Measurements from ENCODE around the gene PREX1.

The PREX1 gene

DNA sequence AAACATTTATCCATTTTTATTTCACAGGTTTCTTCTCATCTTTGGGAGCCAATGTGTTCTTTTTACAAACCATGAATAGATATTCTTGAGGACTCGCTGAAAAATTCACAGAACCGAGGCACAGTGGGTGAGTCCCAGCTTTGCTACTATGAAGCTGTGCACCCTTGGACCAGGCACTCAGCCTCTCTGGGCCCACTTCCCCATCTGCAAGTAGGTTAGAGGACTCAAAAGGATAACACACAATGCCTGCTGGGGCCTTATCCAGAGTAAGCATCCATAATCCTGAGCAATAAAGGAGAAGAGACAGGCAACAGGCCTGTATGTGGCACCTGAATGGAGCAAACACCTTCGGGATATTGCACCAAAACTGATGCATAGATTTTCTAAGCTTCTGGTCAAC lies 153.3 kb downstream of the PREX1 start:
- no peak for DNase-seq

DNA sequence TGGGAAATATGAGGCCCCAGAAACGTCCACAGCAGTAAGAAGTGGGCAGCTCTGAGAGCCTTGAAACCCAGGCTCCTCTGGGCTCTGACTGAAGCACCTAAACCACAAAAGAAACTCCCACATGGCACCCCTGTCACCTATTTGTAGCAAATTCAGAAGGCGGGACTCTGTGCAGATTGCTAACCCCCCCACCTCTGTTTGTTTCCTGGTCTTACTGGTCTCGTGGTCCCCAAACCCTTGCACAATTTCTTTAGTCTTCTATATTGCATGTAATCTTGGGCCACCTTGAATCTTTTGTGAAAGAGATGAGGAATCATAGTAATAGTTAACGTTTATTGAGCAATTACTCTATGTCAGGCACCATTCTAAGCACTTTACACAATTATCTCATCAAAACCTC lies 154.3 kb downstream of the PREX1 start:
- DNase-seq, result no peak

DNA sequence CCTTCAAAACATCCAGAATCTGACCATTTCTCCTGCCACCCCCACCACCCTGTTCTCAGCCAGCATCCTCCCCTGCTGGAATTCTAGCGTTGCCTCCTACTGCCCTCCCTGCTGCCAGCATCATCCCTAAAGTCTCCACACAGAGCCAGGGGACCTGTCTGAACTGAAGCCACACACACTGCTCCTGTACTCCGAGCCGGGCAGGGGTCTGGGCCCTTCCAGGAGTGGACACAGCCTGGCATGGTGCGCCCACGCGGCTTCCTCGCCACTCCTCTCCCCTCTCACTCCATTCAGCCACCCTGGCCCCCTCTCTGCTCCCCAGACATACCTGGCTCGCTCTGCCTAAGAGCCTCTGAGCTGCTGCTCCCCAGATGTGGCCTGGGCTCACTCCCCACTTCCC lies 155.5 kb downstream of the PREX1 start:
- DNase-seq, result no peak

DNA sequence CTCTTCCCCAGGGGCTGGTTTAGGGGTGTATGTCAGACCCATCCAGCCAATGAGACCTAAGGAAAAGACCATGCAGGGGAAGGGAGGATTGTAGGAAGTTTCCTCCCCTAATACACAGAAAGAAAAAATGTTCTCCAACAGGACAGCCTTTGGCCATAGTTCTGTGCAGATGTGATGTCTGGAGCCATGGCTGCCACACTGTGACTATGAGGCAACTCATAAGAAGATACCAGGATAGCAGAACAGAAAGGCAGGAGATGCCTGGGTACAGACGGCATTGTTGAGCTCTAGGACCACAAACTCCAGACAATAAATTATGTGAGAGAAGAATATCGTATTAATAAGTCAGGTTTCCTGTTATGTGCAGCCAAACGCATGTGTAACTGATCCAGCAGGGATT lies 156.7 kb downstream of the PREX1 start:
- no peak for DNase-seq

DNA sequence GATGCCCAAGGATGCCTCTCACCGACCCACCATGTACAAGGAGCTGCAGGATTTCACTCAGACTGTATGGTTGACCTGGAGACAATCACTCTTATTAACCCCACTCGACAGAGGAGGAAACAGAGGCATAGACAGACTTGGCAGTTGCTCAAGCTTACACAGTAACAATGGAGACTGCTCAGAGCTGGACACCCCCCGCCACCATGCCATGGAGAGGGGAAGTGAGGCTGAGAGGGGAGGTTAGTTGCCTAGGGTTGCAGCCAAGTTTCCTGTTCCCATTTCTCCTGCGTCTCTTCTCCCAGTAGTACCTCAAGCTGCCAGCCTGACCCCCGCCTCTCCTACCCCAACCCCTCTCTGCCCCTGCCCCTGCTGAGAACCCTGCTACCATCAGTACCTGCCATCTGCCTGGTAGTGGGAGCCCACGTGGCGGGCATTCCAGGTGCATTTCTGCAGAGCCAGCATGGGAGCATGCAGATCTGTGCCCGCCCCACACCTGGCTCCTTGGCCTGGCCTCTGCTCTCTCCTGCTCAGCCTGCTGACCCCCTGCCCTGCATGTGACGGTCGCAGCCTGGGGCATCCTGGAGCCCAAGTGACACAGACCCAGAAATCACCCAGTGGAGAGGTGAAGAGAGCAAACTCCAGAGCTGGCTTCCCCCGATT lies 157.7 kb downstream of the PREX1 start:
- DNase-seq, result no peak

DNA sequence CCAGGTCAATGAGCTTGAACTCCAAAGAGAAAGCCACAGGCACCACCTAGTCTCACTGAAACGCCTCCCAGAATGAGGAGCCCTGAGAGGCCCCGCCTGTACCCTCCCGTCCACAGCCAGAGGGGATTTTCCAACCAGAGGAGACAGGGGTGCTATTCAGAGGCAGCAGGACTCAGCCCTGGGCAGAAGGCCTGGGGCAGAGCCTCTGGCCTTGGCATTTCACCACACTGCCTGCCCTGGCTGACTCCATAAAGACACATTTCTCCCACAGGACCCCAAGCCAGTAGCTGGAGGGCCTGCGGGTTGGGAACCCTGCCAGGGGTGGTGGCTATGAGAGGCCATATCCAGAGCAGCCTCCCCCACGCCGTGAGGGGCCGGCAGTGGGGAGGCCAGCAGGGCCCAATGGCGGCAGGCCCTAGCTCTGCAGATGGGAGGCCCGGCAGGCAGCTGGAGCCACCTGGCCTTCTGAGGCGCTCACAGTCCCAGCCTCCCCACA lies 159.3 kb downstream of the PREX1 start:
- DNase-seq, result no peak

DNA sequence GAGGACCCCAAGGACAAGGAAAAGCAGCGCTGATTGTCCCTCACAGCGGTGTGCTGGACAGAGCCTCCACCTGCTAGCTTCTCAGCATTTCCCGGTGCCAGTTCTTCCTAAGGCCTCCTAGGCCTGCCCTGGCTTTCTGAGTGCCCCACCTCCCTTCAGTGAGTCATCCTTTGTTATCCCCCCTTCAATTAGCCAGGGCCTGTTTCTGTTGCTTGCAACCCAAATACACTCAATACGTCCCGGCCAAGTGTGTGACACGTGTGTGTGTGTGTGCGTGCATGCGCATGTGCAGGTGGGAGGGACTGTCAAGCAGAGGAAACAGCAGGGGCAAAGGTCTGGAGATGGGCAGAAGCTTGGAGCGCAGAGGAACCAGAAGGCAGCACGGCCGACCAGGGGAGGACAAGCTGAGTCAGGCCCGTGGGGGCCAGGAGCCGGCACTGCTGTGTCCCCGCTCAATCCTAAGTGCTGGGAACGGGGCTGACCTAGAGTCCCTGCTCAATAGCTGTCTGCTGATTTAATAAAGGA lies 159.8 kb downstream of the PREX1 start:
- no peak for DNase-seq

DNA sequence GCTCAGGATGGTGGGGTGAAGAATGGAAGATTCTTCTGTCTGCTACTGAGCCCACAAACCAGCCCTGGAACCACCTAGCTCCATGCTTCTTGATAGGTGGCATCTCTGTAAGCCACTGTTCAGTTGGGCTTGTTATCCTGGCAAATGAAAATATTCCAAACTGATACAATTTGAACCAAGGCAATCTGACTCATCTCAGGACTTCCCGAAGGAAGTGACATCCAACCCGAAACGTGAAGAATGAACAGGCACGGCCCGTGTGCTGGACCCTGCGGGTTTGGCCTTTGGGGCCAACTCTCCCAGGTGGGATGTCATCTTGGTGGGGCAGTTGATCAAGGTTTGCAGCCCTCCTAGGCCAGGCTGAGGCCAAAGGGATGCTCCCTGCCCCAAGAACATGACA lies 160.3 kb downstream of the PREX1 start:
- DNase-seq, result no peak

DNA sequence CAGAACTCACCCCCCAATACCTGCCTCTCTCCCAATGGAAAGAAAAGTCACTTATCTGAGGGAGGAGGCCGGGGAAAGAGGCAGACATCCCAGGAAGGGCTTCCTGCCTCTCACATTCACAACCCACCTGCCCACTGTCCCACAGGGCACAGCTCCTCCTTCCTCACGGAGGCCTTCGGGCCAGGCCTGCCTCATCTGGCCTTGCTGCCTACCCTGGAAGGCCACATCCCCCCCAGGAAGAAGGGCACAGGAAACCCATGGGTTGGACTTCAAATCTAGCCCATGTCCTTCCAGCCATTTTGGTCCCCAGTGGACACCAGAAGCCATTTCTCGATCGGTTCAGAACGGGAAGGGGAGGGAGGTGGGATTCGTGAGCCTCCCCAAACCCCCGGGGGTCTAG lies 162.0 kb downstream of the PREX1 start:
- no peak for DNase-seq

DNA sequence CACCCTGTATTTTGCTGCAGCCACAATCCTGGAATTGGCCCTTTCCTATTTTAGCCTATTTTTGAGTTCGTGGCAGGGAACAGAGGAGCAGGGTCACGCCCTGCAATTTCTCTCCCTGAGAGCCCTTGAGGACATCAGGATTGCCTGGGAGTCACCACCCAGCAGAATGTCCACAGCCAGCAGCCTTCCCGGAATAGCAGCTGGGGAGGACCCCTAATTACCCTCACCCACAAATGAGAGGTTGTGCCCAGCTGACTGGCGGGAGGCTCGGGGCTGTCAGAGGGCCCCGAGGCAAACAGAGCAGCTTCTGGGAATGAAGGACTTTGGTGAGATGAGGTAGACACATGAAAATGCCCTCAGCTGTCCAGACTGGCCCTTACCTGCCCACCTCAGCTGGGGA lies 165.1 kb downstream of the PREX1 start:
- DNase-seq, result no peak

DNA sequence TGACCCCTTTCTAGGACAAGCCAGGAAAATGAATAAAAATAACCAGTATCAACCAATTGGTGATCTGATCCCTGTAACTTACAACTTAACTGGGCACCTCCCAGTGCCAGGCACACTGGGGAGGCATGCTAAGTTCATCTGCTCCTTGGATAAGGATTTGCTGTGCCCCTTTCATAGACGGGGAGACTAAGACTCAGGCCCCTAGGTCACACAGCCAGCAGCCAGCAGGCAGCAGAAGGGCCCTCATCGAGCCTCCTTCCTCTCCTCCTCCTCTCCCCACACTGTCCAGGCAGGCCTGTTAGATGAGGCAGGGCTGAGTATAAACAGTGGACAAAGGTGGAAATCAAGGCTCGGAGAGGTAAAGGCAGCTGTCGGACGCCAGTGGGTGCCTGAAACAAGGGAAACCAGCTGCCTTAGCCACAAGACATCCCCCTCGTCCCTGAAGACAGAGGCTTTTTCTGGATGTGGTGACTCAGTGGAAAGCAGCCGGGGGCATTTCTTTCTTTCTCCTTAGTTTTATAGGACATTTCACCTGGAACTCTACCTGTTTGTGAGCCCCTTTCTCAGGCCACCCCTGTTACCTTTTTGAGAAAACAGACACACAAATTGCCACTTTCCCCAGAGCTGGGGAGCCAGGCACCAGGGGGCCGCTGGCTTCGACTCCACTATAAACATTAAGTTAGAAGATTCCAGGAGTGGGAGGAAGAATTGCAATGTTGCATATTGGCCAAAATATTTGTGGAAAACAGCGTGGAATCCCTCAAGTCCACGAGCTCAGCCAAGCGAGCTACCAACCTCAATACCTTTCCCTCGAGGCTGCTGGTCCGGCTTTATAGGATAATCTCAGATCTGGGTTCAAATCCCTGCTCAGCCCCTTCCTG lies 166.0 kb downstream of the PREX1 start:
- DNase-seq, result no peak

DNA sequence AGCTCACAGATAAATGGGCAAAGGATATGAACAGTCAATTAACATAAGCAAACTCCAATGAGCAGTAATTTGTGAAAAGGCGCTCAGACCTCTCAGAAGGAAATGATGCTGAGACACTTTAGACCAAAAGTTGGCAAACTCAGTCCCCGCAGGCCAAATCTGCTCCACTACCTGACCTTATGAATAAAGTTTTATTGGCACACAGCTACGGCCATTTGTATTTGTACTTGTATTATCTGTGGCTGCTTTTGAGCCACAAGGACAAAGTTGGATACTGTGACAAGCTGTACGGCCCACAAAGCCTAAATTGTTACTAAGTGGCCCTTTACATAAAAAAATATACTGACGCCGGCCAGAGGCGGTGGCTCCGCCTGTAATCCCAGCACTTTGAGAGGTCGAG lies 167.0 kb downstream of the PREX1 start:
- DNase-seq, result no peak

DNA sequence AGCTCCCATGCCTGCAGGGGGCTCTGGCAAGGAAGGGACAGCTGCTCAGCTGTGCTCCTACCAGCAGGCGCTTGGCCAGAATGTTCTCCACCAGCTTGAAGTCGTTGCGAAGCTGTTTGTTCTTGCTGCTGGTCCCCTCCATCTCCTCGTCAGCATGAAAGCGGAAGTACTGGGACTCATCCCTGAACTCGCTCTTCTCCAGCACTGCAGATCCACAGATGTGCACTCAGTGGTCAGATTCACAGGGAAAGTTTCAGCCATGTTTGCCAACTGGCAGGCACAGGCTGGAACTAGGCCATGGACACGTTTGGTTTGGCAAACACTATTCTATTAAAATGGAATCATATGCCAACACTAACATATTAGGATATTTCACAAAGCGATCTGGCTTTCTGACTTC lies 167.9 kb downstream of the PREX1 start:
- DNase-seq, result peak; percentile 99

DNA sequence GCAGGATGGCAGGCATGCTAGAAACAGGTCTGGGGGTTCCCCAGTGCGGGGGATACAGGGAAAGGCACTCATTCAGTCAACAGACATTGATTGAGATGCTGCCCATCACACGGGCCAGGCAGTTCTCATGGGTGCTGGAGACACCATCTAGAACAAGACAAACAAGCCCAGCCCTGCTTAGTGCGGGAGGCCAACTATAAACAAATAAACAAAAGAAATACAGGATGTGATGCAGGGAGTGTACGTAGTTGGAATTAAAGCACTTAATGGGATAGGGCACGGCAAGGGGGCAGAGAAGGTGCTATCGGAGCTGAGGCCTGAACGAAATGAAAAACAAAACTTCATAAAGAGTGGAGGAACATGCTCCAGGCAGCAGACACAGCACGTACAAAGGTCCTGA lies 169.3 kb downstream of the PREX1 start:
- DNase-seq, result no peak

DNA sequence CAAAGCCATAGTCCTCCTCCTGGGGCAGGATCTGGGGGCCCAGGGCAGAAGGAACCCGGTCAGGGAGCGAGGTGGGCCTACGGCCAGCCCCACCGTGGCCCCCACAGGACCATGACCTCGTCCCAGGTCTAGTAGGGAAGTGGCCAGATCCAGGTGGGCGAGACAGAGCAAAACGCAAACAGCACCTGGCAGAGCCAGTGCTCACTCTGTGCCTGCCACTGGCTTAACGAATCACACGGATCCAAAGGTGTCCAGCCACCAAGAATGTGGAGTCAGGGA lies 169.7 kb downstream of the PREX1 start:
- no peak for DNase-seq

DNA sequence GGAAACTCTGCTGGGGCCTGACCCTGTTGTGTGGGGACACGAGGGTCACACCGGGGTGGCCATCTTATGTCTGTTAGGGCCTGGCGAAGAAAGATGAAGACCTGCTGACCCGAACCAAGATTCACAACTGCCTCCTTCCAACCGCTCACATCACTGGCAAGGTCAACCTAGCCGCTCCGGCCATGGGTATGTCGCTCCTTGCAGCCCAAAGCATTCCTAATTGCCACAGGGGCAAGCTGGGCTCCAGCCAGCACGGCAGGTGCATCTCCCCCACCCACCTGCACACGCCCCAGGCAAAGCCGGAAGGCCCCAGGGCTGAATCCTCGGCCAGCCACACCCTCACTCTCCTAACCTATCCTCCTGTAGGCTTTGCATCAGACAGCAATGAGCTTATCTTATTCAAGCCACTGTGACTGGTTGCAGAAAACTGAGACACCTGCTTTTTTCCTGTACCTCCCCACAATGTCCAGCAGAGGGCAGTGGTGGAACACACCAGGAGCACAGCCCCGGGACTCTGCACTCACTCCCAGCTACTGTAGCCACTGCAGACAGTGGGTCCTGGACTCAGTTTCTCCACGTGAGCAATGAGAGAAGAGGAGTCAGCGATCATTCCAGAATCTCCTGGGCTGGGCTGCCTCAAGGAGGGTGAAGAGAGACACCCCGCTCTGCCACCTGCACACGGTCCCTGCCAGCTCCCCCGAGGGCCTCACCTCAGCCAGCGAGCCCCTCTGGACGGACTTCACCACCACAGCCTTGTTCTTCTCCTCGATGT lies 170.2 kb downstream of the PREX1 start:
- DNase-seq, result peak; percentile 7

DNA sequence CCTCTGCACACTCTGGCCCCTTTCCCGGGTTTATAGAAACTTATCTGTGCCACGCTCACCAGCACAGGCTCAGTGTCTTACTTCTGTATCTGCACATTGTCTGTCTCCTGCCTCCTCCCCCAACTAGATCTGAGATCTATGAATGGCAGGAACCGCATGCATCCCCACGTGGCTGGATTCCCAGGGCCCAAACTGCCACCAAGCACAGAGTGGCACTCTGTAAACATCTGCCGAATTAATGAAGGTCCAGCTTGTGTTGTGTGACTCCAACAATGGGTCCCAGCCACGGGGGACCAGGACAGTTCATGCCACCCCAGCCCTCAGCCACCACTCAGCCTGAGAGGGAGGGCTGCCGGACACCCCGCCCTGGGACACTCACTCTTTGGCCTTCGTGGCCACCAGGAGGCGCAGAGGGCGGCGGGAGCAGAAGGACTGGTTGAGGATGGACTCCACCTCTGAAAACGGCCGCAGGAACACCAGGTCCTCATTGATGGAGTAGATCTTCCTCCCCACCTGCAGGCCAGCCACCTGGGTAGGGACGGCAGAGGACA lies 171.1 kb downstream of the PREX1 start:
- DNase-seq, result no peak

DNA sequence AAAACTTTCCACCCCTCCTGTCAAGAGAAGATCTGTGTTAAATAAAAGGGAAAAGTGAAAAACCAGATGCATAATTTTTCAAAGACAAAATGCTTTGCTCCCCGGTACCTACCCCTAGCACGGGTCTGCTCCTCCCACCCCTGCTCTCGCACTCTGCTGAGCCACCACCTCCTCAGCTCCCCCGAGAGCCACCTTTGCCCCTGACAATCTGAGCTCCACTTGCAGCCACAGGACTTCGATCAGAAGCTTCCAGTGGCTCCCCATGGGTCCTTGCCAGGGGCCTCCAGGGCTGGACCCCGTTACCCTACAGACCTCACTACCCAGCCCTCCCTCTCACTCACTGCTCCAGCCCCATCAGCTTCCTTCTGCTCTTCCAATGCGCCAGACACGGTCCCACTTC lies 171.7 kb downstream of the PREX1 start:
- DNase-seq, result no peak

DNA sequence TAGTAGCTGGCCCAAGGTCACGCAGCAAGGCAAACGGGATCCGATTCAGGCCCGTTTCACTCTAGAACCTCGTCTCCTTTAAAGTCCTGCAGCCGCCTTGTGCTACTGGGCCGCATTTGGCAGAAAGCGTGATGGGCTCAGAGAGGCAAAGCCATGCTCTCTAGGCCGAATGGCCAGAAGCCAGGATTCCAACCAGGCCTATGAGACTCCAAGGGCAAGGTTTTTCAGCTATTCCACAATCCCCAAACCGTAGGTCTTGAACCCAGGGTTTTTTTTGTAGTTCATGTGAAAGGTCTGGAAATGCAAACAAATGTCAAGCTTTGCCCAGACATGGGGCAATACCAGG lies 174.1 kb downstream of the PREX1 start:
- DNase-seq, result no peak

DNA sequence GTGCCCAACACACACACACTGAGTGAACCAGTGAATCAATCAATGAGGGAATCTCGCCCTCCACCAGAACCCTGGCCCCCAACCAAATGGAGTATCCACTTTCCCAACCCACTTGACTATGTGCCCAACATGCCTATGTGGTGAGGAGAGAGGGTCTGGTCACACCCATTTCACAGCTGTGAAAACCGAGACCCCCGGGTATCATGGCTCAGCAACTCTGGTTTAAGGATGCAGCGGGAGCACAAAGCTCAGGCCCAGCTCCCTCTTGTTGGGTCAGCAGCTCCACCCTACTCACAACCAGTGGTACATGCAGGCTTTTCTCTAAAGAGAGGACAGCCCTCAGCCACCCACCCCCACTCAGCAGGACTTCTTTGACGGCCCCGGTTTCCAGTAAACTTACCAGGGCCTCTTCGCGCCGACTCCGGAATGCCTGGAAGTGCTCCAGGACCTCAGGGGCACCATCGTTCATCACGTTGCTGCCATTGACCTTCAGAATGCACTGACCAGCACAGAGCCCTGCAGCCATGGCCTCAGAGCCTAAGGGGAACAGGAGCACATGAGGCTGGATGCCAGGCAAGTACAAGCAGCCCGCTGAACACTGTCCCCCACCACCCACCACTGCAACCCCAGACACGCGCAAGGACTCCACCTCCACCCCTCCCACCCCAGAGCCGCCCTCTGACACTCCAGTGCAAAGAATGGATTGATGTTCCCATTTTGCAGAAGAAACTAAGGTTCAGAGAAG lies 174.7 kb downstream of the PREX1 start:
- DNase-seq, result no peak

DNA sequence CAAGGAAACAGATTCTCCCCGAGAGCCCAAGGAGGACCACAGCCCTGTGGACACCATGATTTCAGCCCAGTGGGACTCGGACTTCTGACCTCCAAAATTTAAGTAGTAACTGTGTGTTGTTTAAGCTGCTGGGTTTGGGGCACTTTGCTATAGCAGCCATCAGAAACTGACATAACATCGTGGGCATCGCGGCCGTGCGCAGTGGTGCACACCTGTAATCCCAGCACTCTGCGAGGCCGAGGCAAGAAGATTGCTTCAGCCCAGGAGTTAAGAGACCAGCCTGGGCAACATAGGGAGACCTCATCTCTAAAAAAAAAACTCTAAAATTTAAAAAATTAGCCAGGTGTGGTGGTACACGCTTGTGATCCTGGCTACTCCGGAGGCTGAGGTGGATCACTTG lies 175.8 kb downstream of the PREX1 start:
- no peak for DNase-seq

DNA sequence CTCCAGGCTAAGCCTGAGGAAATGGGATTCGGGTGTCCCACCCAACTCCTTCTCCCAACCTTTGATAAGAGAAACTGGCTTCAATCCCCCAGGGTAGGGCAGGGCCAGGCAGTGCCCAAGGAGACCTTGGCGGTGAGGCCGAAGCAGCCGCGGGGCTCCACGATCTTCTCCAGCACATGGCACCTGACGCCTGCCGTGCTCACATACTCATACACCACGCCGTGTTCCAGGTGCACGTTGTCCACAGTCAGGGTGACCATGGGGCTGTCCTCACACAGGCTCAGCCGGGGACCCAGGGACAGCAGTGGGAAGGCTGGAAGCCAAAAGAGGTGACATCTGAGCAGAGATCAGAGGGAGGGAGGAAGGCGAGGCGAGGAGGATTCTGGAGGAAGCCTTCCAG lies 176.5 kb downstream of the PREX1 start:
- DNase-seq, result no peak

DNA sequence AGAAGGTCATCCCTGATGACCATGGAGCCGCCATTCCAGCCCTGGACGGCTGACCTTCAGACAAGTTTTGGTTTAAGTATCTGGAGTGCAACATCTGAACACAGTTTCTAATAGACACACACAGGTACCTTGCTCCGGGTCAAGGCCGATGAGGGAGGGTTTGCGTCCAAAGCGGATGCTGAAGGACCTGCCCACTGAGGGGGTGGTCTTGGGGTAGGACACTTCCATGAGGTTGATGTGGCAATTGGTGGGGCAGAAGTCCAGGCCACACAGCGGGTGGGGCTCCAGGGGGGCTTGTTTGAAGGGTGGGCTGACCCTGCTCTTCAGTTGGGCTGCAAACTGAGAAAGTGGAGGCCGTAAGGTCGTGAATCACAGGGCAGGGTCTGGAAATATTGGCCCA lies 177.9 kb downstream of the PREX1 start:
- no peak for DNase-seq
